ENCODE measurements around the gene PLOD3. TPM values are rescaled to one million over a fixed set of nuclear protein-coding genes. Genes with fewer than 3 reads are reported as not detected.

Gene PLOD3
- total and polyA plus RNA-seq, 2 of the 8 experiments (the other 6 are each of a cell fraction or from before 2014, with no cell fraction given): 28.4 to 47.2 TPM

GRCh38 chr7:101165958-101166647 is 51.3 kb downstream of the PLOD3 start:
- Histone ChIP-seq H2AFZ (ENCODE audit: low read length) (no peak overlapping the region), H2BK12ac (ENCODE audit: low read depth, low read length) (no peak overlapping the region), H3K23me2 (ENCODE audit: low read depth, low read length) (peaks cover 38% of the 10 kb centered on the region), H2BK5ac (ENCODE audit: low read depth, low read length) (no peak overlapping the region), H4K8ac (ENCODE audit: extremely low read depth, insufficient read depth, low read length) (no peak overlapping the region), H3K4me3 (ENCODE audit: extremely low read depth in 1 of 4, insufficient read depth in 2 of 4, low read depth in 3 of 4, low read length in 4 of 4) (peak overlapping the region; percentile 28 to 63 (median 55); a peak in 7 of 8 replicates), H3K4me1 (replicated peaks in 1 of 4; ENCODE audit: control insufficient read depth in 3 of 4, insufficient read depth in 4 of 4, low read length in 3 of 4) (peaks cover 17 to 70% (median 42%) of the 10 kb centered on the region in 4 experiments), H3K79me1 (ENCODE audit: low read depth, low read length) (no peaks in the 10 kb centered on the region), H4K5ac (ENCODE audit: insufficient read length, low read depth, low read length) (no peak overlapping the region), H3K18ac (ENCODE audit: extremely low read depth, low read length) (peak overlapping the region; percentile 83), H3K4me2 (ENCODE audit: insufficient read depth in 1 of 2, low read depth in 2 of 2, low read length in 2 of 2) (peak overlapping the region; percentile 44 to 90), H2BK20ac (ENCODE audit: low read length) (no peak overlapping the region), H3K27me3 (replicated peaks in 1 of 4; ENCODE audit: control insufficient read depth in 3 of 4, extremely low read depth in 1 of 4, insufficient read depth in 3 of 4, low read length in 3 of 4) (peaks cover 25 to 74% (median 56%) of the 10 kb centered on the region in 4 experiments), H3K4ac (replicated peaks; ENCODE audit: insufficient read length, low read depth, low read length) (no peak overlapping the region), H3K36me3 (ENCODE audit: control insufficient read depth in 2 of 4, insufficient read depth in 4 of 4, low read length in 3 of 4) (no peaks in the 10 kb centered on the region), H3K14ac (ENCODE audit: insufficient read length) (no peak overlapping the region), H3K56ac (replicated peaks; ENCODE audit: insufficient read length, low read depth, low read length) (no peak overlapping the region), H3K9ac (replicated peaks in 1 of 4; ENCODE audit: extremely low read depth in 1 of 4, low read depth in 3 of 4, low read length in 3 of 4) (no peak overlapping the region), H3K23ac (ENCODE audit: insufficient read length) (no peak overlapping the region), H2BK15ac (ENCODE audit: low read length) (no peak overlapping the region), H4K20me1 (replicated peaks in 1 of 2; ENCODE audit: control insufficient read depth in 1 of 2, insufficient read depth in 2 of 2, low read length in 2 of 2) (peaks cover 7 to 10% of the 10 kb centered on the region in 2 experiments), H3K27ac (ENCODE audit: low read depth, low read length) (no peak overlapping the region), H2AK5ac (ENCODE audit: low read depth, low read length) (no peak overlapping the region), H3K9me3 (ENCODE audit: insufficient read depth in 2 of 2, low read depth in 1 of 2, low read length in 1 of 2) (no peaks in the 10 kb centered on the region), H3K79me2 (ENCODE audit: control insufficient read depth in 1 of 2, insufficient read depth in 2 of 2, low read length in 2 of 2) (no peaks in the 10 kb centered on the region), H4K91ac (replicated peaks; ENCODE audit: insufficient read length, low read length) (no peak overlapping the region), H2BK120ac (replicated peaks; ENCODE audit: low read depth, low read length) (no peak overlapping the region)
- DNase-seq (ENCODE audit: low read depth in 1 of 2, low spot score in 2 of 2): peak in 1 of 2 experiments; percentile 78
- no peak for FAIRE-seq
- ChIA-PET POLR2A (ENCODE audit: partially characterized antibody) (interaction anchor here (0.7 to 2.6 kb wide), 8 partner anchors 8 to 203 kb away, joined by 3 to 20 read pairs (median 4); partner anchors contain the start of genes AP1S1, PLOD3 and ZNHIT1), CTCF (ENCODE audit: partially characterized antibody) (interaction anchor here (0.6 to 5.7 kb wide), 10 partner anchors 9 to 78 kb away, joined by 3 to 46 read pairs (median 4); partner anchors contain the start of genes FIS1 and SERPINE1)
- WGBS, 2 experiments (ENCODE audit: extremely low coverage in 1 of 2, insufficient coverage in 1 of 2, insufficient read length in 1 of 2, insufficient replicate concordance in 2 of 2, low coverage in 1 of 2, low lambda C conversion rate in 2 of 2, missing lambda C conversion rate in 1 of 2): 2% methylated on average over 21 of the region's 38 CpGs; no CpG with 5 or more reads in 1 of the 2 experiments
- TF ChIP-seq ASH2L (IDR thresholded peaks at IDR 0.05; ENCODE audit: low read length) (peak; percentile 41), SIN3A (conservative IDR thresholded peaks at IDR 0.05 in 1 of 2, IDR thresholded peaks at IDR 0.05 in 1 of 2; ENCODE audit: low read depth in 1 of 2, low read length in 2 of 2) (0 out of 4 replicates have a peak, but pooled peaks of 1 of the 2 experiments have one; percentile 19), NANOG (IDR thresholded peaks at IDR 0.05; ENCODE audit: insufficient read depth, low read depth, low read length, poor library complexity, severe bottlenecking) (no peak)
